Stimulated activated CD4-positive, alpha-beta T cell treated with anti-CD3 and anti-CD28 coated beads, TNF-alpha, amount 100 ng/mL, for 1 hour (primary cell): ENCODE data around the gene GPHN.
"Not testable (repeated sequence)": the region's sequence is repeated elsewhere in the genome, so short reads cannot be mapped to it uniquely, and the experiment has no call there.

Source experiments
- DNase-seq, 3 donors: peaks; one replicate each; pipeline ENCODE4 v3.0.0-alpha.2; 2020; ENCODE audit warnings: low read depth in 3 of 3, low spot score in 1 of 3

The GPHN gene

GRCh38 chr14:66651536-66652220, 143.7 kb downstream of the GPHN start:
- DNase-seq: no peak

DNA sequence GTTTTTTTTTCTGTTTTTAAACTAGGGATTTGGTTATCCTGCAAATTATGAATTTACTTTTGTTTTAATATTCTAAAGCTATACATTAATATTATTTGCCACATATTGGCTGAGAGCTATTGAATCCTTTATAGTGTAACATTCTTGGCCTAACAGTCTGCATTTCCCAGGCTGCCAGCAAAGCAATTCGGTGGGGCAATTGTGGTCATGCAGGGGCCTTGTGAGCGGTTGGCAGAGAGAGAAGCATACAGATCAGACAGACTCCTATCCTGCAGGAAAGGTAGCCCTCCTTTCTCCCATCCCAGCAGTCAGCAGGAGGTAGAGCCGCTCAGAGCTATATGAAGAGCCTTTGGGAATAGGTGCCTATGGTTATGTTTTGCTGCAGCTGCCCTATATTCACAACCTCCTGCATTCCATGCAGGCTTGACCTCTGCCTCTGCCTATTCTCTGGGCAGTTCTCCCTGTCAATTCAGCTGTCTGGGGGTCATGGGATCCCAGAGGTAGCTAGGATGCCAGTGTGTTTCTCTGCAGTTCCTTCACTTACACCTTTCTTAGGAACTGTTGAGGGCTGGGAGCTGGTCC, 144.7 kb downstream of the GPHN start:
- DNase-seq: no peak

DNA sequence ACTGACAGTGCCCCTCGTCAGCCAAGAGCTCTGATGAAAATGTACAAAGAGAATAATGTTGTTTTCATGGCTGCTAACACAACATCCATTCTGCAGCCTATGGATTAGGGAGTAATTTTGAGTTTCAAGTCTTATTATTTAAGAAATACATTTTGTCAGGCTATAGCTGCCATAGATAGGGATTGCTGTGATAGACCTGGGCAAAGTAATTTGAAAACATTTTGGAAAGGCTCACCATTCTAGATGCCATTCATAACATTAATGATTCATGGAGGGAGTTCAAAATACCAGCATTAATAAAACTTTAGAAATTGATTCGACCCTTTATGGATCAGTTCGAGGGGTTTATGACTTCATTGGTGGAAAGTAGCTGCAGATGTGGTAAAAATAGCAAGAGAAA, 149.8 kb downstream of the GPHN start:
- no peak for DNase-seq

- no peak for DNase-seq
Measured at GRCh38 chr14:66662374-66662773, 154.4 kb downstream of the GPHN start.

GRCh38 chr14:66677780-66678179, 169.8 kb downstream of the GPHN start:
- DNase-seq: no peak

GRCh38 chr14:66680216-66680615, 172.3 kb downstream of the GPHN start:
- no peak for DNase-seq

GRCh38 chr14:66696326-66696725, 188.4 kb downstream of the GPHN start:
- DNase-seq: no peak

GRCh38 chr14:66698503-66698902, 190.6 kb downstream of the GPHN start:
- no peak for DNase-seq

GRCh38 chr14:66701813-66702212, 193.9 kb downstream of the GPHN start:
- DNase-seq: no peak

DNA sequence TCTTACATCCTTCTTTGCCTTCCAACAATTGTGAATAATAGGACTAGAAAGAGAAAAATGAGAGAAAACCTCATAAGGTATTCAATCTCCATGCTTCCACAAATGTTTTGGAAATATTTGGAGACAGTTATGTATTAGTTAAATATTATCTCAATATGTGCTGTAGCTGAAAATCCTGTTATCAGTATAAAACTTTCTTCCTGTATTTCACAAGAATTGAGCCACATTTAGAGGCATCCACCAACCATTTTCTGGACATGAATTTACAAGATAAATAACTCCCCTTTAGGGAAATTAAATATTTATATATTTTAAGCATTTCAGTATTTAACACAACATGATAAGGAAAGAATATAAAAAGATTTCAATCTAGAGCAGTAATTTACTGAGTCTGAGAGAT, 200.3 kb downstream of the GPHN start:
- no peak for DNase-seq

DNA sequence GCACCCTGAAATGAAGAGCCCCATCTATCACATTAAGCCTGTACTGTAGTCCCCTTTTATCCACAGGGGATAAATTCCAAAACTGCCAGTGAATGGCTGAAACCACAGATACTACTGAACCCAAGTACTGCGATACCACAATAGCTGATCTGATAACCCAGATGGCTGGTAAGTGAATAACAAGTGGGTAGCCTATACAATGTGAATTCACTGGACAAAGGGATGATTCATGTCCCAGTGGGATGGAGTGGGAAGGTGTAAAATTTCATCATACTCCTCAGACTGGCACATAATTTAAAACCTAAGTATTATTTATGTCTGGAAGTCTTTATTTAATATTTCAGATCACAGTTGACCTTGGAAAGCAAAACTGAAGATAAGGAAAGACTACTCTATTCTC, 201.3 kb downstream of the GPHN start:
- no peak for DNase-seq

DNA sequence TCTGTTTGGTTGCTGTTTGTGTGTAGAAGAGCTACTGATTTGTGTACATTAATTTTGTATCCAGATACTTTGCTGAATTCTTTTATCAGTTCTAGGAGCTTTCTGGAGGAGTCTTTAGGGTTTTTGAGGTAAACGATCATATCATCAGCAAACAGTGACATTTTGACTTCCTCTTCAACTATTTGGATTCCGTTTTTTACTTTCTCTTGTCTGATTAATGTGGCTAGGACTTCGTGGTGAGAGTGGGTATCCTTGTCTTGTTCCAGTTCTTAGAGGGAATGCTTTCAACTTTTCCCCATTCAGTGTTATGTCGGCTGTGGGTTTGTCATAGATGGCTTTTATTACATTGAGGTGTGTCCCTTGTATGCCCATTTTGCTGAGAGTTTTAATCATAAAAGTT, 206.3 kb downstream of the GPHN start:
- DNase-seq: not testable (repeated sequence)

DNA sequence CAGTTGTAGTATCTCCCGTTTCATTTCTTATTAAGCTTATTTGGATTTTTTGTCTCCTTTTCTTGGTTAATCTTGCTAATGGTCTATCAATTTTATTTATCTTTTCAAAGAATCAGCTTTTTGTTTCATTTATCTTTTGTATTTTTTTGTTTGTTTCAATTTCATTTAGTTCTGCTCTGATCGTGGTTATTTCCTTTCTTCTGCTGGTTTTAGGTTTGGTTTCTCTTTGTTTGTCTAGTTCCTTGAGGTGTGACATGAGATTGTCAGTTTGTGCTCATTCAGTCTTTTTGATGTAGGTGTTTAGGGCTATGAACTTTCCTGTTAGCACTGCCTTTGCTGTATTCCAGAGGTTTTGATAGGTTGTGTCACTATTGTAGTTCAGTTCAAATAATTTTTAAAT, 207.4 kb downstream of the GPHN start:
- not testable (repeated sequence) for DNase-seq

DNA sequence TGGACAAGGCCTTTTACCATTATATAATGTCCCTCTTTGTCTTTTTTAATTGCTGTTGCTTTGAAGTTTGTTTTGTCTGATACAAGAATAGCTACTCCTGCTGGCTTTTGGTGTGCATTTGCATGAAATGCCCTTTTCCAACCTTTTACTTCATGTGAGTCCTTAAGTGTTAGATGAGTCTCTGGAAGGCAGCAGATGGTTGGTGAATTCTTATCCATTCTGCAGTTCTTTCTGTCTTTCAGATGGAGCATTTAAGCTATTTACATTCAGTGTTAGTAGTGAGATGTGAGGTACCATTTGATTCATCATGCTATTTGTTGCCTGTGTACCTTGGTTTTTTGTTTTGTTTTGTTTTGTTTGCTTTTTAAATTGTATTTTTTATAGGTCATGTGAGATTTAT, 208.3 kb downstream of the GPHN start:
- no peak for DNase-seq

DNA sequence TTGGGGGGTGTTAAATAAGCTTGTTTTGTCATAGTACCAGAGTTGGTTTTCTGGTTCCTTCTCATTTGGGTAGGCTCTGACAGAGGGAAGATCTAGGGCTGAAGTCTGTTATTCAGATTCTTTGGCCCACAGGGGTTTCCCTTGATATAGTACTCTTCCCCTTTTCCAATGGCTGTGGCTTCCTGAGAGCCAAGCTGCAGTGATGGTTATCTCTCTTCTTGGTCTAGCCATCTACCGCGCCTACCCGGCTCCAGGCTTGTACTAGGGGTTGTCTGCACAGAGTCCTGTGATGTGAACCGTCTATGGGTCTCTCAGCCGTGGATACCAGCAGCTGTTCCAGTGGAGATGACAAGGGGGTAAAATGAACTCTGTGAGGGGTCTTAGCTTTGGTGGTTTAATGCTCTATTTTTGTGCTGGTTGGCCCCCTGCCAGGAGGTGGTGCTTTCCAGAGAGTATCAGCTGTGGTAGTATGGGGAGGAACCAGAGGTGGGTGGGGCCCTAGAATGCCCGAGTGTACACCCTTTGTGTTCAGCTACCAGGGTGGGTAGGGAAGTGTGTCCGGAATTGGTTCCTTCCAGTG, 209.7 kb downstream of the GPHN start:
- no peak for DNase-seq

DNA sequence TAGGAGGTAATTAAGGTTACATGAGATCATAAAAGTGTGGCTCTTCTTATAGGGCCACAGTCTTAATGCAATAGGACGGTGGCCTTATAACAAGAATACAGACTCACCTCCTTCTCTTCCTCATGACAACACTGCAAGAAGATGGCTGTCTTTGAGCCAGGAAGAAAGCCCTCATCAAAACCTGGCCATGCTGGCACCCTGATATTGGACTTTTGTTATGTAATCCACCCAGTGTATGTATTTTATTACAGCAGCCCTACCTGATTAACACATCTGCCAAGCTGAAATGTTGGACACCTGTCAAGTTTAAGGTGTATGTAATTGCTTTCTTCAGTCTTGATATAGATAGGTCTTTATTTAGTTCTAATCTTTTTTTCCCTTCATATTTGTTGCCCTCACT, 217.0 kb downstream of the GPHN start:
- DNase-seq: no peak

GRCh38 chr14:66731298-66731697, 223.4 kb downstream of the GPHN start:
- DNase-seq: not testable (repeated sequence)

DNA sequence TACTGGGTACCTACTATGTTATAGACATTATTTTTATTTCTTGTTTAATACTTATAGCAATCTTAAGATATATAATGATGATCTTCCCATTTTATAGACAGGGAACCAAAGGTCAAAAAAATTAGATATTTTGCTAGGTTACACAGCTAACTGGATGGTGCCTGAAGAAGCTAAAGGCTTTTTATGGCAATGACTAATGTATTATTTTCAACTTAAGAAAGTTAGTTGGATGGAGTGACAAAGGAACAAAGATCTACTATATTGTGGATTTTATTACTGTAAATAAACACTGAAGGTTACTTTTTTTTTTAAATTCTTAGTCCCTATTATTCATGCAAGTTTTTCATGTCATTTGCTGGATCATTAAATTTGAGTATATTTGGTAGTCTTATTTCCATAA, 227.9 kb downstream of the GPHN start:
- no peak for DNase-seq

DNA sequence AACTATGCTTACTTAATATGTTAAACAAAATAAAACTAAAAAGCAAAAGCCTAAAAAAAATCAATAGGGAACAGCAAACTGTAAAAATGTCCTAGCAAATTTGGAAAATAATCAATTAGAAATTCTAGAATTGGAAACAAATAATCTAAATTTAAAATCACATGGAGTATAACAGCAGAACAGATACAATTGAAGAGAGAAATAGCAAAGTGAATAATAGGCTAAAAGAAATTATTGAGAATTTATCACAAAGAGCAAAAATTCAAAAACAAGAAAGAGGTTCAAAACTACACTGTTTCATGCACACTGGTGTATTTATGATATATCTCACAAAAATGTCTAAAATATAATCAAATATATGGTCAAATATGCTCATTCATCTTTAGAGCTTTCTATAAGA, 231.9 kb downstream of the GPHN start:
- no peak for DNase-seq

- no peak for DNase-seq
Measured at GRCh38 chr14:66745078-66745477, 237.1 kb downstream of the GPHN start.

- DNase-seq: no peak
Measured at GRCh38 chr14:66746316-66747006, 238.5 kb downstream of the GPHN start.

- no peak for DNase-seq
Measured at GRCh38 chr14:66752109-66752508, 244.2 kb downstream of the GPHN start.
